HG02571 (cell line): ENCODE data around the gene UBQLN1.
"Not testable (repeated sequence)": the region's sequence is repeated elsewhere in the genome, so short reads cannot be mapped to it uniquely, and the experiment has no call there.

Experiments used
- ATAC-seq: cut with Tn5 transposase; IDR thresholded peaks from one replicate; pipeline ENCODE4 v1.9.1; 2021; ENCODE audit warnings: mild to moderate bottlenecking, moderate library complexity; ENCODE audit not compliant: unreplicated experiment

The UBQLN1 gene

DNA sequence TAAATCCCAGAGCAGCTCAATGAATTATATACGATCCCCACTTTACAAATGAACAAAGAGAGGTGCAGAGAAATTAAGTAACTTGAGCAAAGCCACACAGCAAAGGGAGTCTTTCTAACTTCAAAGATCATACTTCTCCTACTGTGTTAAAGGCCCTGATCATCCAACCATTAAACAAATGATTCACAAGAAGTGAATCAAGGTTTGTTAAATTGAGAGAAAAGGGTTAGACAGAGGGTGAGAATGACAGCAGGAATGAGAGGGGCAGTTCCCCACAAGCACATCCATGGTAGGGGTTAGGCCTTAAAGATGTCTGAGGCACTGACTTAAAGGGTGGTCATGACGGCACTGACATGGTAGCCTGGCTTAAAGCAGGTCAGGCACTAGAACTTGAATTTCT is 74.1 kb downstream of the UBQLN1 start:
- no peak for ATAC-seq

DNA sequence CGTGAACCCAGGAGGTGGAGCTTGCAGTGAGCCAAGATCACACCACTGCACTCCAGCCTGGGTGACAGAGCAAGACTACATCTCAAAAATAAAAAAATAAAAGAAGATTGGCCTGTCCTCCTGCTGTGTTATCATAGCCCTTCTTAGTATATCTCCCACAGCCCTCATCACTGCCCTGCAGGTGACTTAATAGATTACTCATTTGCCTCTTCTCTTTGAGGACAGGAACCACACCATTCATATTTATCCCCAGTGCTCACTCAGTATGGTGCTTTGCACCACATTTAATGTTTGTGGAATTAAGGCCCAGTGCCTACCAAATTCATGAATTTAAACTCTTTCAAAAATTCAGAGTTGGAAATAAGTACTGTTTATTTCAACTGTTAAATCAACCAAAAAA is 74.5 kb downstream of the UBQLN1 start:
- no peak for ATAC-seq

DNA sequence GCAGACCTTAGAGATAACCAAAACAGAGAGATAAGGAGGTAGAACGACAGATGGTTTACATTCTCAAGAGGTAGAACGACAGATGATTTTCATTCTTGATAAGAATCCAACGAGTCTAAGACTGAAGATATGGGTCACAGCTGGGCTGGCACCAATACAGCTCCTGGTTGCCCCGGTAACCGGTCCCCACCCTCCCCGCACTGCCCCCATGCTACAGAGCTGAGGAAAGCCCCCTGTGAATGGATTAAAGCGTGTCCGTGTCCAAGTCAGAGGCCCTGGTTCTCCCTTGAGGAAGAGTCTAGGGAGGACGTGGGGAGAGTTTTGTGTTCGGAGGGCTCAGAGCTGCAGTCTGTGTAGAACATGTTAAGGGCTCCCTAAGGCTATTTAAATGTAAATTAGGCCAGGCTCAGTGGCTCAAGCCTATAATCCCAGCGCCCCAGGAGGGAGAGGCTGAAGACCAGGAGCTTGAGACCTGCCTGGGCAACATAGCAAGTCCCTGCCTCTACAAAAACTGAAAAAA is 76.8 kb downstream of the UBQLN1 start:
- ATAC-seq = no peak

DNA sequence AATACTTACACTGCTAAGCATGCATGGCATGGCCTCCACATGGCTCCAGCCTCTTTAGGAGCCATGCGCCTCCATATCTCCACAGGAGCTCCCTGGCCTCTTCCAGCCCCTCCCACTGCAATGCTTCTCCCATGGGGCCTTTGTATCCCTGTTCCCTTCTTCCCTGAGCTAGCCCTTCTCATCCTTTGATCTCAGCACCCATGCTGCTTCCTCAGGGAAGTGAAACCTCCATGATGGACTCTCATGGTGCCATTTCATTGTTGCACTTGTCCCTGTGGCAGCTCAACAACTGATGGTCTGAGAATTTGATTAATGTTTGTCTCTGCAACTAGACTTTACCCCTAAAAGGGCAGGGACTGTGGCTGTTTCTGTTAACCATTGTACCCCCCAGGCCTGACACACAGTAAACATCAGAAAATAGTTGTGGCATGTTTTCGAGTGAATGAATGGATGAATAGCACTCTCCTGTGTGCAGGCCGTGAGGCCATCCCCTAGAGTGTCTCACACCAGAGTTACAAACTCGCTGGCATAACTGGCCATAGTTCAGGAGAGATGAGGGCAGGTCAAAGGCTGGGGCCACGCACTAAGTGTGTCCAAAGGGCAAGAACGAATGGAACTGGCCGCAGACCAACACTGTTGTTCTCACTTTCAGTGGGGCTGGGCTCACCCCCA is 78.2 kb downstream of the UBQLN1 start:
- ATAC-seq = no peak

DNA sequence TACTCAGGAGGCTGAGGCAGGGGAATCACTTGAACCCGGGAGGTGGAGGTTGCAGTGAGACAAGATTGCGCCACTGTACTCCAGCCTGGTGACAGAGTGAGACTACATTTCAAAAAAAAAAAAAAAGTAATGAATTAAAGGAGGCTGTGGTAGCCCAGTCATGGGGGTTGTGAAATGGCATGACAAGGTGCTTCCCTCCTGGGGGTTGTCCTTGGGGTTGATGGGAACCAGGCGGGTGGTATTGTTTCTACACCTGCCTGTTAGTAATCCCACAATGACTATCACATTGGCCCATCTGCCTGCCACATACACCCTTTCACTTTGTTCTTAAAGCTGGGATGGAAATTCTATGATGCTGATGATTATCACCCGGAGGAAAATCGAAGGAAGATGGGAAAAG is 79.2 kb downstream of the UBQLN1 start:
- no peak for ATAC-seq

DNA sequence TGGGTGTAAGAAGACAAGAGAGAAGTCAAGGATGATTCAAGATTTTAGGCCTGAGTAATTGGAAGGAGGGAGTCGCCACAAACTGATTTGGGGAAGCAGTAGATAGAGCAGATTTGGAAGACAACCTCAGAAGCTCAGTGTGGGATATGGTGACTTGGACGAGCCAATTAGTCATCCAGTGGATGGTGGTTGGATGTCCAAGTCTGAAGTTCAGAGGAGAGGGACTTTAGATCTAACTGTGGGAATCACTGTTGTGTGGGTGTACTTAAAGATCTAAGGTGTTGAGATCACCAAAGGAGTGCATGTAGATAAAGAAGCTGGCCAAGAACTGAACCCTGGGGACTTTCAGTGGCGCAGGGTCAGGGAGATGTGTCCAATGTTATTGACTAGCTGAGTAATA is 82.6 kb downstream of the UBQLN1 start:
- no peak for ATAC-seq

DNA sequence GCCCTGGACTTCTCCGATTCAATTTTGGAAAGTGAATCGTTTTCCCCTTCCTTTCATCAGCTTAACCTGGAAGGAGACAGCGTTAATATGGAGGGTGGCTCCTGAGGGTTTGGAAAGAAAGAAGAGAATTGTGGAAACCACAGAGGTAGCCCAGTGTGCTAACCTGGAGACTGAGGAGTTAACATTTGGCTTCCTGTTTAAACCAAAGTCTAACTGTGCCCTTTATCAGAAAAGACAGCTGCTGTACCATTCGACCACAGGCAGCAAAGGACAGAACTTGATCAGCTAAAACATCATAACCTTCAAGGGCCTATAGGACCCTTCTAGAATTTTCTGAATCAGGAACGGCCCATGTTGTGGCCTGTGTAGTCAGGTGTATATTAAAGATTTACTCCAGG is 84.1 kb downstream of the UBQLN1 start:
- peak; percentile 12 for ATAC-seq

DNA sequence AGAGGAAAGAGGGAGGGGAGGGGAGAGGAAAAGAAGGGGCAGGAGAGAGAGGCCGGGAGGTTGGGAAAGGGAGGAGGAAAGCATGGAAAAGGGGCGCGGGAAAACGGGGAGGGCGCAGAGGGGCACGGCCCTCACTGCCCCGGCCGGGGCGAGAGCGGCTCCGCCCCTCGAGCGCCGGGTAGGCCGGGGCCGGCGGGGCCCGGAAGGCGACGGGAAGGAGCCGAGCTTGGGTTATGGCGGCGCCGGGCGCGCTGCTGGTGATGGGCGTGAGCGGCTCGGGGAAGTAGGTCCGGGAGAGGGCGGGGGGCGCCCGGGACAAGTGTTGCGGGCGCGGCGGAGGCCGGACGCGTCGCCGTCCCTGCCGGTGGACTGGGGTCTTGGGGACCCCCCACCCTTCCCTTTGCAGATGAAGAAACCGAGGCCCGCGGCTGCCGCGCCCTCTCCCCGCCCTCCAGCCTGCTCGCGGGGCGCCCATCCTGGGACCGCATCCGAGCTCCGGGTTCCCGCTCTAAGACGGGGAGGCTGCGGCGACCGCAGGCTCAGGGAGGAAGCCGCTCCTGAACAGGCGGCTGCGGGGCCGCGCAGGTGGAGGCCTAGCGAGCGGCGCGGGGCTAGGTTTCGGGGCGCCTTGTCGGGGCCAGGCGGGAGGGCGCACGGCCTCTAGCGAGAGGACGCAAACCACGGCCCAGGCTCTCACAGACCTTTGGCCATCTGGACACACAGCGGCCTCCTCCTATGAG is 84.6 kb downstream of the UBQLN1 start, which contains the start of gene IDNK:
TSS of gene IDNK (plus strand) at position 205 of the 740 bp plus-strand sequence. CDS start at position 234, 29 bp downstream.
- peak; percentile 87 for ATAC-seq

DNA sequence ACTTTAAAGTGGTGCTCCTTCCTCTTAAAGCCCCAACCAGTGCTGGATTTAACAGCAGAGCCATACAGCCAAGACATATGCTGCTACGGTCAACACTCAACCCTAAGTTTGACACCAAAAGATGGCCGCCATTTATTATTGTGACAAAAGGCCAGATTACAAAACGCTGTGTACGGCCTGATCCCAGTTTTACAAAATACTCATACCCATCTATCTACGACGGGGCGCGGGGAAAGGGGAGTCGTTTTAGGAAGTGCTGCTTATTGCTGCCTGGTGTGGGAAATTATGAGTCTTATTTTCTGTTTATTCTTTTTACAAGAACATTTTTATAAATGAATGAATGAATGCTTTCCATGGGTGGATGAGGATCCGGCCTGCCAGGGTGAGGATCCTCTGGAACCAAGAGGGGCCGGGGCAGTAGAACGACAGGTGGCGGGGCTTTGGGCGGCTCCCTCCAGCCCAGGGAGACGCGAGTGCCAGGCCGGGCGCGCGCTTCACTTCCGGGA is 85.3 kb downstream of the UBQLN1 start:
- ATAC-seq = peak; percentile 58

DNA sequence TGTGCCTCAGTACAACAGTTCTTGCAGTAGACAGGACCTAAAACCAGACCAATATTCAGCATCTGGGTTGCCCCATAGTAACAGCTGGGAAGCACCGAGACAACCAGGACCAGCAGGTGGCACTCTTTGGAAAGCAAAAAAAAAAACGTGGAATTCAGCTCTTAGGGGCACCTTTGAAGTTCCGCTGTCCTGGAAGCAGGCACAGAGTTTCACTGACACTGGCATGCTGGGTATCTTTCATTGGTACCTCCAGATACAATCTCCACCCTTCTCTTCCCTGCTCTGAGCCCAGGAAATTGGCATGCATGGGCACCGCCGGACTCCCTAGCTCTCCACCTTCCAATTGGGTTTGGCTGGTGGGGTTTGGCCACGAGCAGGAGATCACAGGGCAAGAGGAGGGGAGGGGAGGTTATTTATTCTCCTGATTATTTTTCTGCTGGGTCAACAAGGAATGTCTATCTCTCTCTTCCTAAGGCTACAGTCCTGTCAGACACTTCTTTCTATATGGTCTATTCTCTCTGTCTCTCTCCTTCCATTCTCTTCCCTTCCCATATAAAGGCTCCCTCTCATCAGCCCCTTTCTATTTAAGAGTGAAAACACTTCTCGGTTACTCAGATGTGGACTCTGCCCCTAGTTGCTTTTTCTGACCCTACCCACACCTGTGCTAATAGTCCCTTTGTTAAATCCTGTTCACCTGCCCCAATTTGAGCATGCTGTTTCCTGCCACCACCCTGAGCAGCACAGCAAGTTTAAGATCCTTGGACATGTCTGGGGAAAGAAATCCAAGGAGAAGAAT is 86.7 kb downstream of the UBQLN1 start:
- ATAC-seq = no peak

DNA sequence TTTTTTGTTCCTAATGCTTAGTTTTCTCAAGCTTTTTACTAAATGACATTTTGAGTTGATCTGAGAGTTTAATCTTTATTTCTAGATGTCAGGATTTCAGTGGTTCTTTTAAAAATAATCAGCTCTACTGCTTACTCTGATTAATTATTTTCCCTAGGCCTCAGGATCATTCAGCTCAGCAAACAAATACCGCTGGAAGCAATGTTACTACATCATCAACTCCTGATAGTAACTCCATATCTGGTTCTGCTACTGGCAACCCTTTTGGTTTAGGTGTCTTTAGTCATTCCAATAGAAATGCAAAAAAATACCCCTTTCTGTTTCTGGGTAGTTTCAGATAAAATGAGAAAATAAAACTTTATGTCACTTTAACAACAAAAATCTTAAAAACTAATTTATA is 90.5 kb downstream of the UBQLN1 start:
- no peak for ATAC-seq

DNA sequence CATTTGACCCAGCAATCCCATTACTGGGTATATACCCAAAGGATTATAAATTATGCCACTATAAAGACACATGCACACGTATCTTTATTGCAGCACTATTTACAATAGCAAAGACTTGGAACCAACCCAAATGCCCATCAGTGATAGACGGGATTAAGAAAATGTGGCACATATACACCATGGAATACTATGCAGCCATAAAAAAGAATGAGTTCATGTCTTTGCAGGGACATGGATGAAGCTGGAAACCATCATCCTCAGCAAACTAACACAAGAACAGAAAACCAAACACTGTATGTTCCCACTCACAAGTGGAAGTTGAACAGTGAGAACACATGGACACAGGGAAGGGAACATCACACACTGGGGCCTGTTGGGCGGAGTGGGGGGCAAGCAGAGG is 94.5 kb downstream of the UBQLN1 start:
- not testable (repeated sequence) for ATAC-seq
